Keratinocyte (primary cell): ENCODE results near the gene BICD2.

ENCODE experiments used
- EZH2 ChIP-seq: IDR thresholded peaks from one replicate; pipeline ENCODE4 v1.6.1; 2012; ENCODE audit warnings: inconsistent platforms, mild to moderate bottlenecking, low read length, moderate library complexity
- TF ChIP-seq, protein P1 (sequence below), 3 experiments: IDR thresholded peaks in 1 of 3; conservative IDR thresholded peaks in 1 of 3; optimal IDR thresholded peaks in 1 of 3; 2 replicates in 2 of 3; 3 replicates in 1 of 3; pipeline versions ENCODE3 to v1.5.1; 2011; ENCODE audit warnings: low read length in 3 of 3, mild to moderate bottlenecking in 3 of 3, moderate library complexity in 2 of 3, control low read depth in 1 of 3, inconsistent platforms in 1 of 3; ENCODE audit not compliant: insufficient read depth in 2 of 3; ENCODE audit errors: extremely low read depth in 1 of 3

GRCh38 chr9:92769286-92769685 is 4.7 kb upstream of the BICD2 start:
- TF ChIP-seq, protein P1, sequence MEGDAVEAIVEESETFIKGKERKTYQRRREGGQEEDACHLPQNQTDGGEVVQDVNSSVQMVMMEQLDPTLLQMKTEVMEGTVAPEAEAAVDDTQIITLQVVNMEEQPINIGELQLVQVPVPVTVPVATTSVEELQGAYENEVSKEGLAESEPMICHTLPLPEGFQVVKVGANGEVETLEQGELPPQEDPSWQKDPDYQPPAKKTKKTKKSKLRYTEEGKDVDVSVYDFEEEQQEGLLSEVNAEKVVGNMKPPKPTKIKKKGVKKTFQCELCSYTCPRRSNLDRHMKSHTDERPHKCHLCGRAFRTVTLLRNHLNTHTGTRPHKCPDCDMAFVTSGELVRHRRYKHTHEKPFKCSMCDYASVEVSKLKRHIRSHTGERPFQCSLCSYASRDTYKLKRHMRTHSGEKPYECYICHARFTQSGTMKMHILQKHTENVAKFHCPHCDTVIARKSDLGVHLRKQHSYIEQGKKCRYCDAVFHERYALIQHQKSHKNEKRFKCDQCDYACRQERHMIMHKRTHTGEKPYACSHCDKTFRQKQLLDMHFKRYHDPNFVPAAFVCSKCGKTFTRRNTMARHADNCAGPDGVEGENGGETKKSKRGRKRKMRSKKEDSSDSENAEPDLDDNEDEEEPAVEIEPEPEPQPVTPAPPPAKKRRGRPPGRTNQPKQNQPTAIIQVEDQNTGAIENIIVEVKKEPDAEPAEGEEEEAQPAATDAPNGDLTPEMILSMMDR (optimal IDR thresholded peaks at IDR 0.05 in 1 of 3, IDR thresholded peaks at IDR 0.05 in 1 of 3, conservative IDR thresholded peaks at IDR 0.05 in 1 of 3; ENCODE audit: extremely low read depth in 1 of 3, insufficient read depth in 2 of 3, low read length in 3 of 3) = no peak
- TF ChIP-seq EZH2 = no peak
